OCI-LY3 (cell line): ENCODE results near the gene PDE6H.

Experiments
- H2AFZ ChIP-seq: fragments of 200-600, 300-600 bp; shearing (Covaris generic); 2 replicates; pipeline ENCODE4 v1.6.0; 2014; ENCODE audit warnings: antibody characterized with exemption, low read depth, low read length
- H3K27ac ChIP-seq: fragments of 200-600, 300-600 bp; sonication (generic); 2 replicates; pipeline ENCODE4 v1.5.1; 2014; ENCODE audit warnings: mild to moderate bottlenecking, low read length, moderate library complexity, mixed read lengths
- H3K27me3 ChIP-seq: fragments of 200-600, 300-600 bp; sonication (generic); 2 replicates; pipeline ENCODE4 v1.6.1; 2014; ENCODE audit warnings: low read depth, low read length, mixed read lengths
- H3K36me3 ChIP-seq: fragments of 200-600, 300-600 bp; sonication (generic); replicated peaks from 2 replicates; pipeline ENCODE3; 2014; ENCODE audit warnings: low read depth, low read length, mixed read lengths
- H3K4me1 ChIP-seq: fragments of 300-600, 200-600 bp; sonication (generic); 2 replicates; pipeline ENCODE4 v1.6.1; 2014; ENCODE audit warnings: low read length, mixed read lengths
- H3K4me2 ChIP-seq: fragments of 200-600, 300-600 bp; sonication (generic); 2 replicates; pipeline ENCODE4 v1.6.1; 2014; ENCODE audit warnings: low read length, mixed read lengths
- H3K4me3 ChIP-seq: fragments of 300-600, 200-600 bp; sonication (generic); 2 replicates; pipeline ENCODE4 v1.5.1; 2014; ENCODE audit warnings: antibody characterized with exemption, mild to moderate bottlenecking, low read length, moderate library complexity
- H3K79me2 ChIP-seq: fragments of 300-600, 200-600 bp; shearing (Covaris generic); 2 replicates; pipeline ENCODE4 v1.6.1; 2014; ENCODE audit warnings: mild to moderate bottlenecking, low read length, mixed read lengths
- H3K9ac ChIP-seq: fragments of 300-600, 200-600 bp; shearing (Covaris generic); 2 replicates; pipeline ENCODE4 v1.6.0; 2014; ENCODE audit warnings: mild to moderate bottlenecking, low read length, moderate library complexity
- H3K9me3 ChIP-seq: fragments of 200-600, 300-600 bp; shearing (Covaris generic); 2 replicates; pipeline ENCODE4 v1.6.1; 2014; ENCODE audit warnings: low read length, mixed read lengths; ENCODE audit not compliant: insufficient read depth
- H4K20me1 ChIP-seq: fragments of 200-600, 300-600 bp; sonication (generic); 2 replicates; pipeline ENCODE4 v1.6.1; 2016; ENCODE audit warnings: low read length, mixed read lengths; ENCODE audit not compliant: insufficient read depth
- EZH2phosphoT487 ChIP-seq: fragments of 200-600 bp; shearing (Covaris generic); IDR thresholded peaks from 2 replicates; pipeline ENCODE4 v1.6.1; 2018; ENCODE audit warnings: antibody characterized with exemption, mixed run types, low read depth
- TF ChIP-seq, protein P1 (sequence below): fragments of 200-600, 300-600 bp; sonication (generic); IDR thresholded peaks from 2 replicates; pipeline ENCODE4 v1.5.1; 2014; ENCODE audit warnings: antibody characterized with exemption, low read length, low read depth

Gene PDE6H

DNA sequence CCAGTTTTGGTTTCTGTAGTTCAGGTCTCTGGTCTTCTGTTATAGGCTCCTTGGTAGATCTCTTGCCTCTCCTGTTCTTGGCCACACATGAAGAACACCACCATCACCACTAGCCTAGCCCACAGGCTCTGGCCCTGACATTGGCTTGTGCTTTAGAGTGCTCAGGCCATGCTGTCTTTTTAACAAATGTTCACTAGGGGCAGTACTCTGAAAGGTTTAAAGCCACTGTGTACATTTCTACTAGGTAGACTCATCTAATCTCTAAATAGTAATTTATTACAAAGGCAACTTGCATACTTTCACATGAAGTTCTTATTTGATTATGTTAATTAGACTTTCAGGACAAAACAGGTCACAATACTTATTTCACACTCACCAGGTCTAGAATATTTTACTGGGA lies 38.3 kb downstream of the PDE6H start:
- H2AFZ ChIP-seq: no peak overlapping the region
- peaks cover 9% of the 10 kb centered on the region for H3K4me1 ChIP-seq
- peaks cover 14% of the 10 kb centered on the region; the same call in 1 of the 2 replicates for H3K27me3 ChIP-seq
- H3K79me2 ChIP-seq: no peaks in the 10 kb centered on the region
- H3K9ac ChIP-seq: no peak overlapping the region
- H3K27ac ChIP-seq: no peak overlapping the region
- no peak for TF ChIP-seq EZH2phosphoT487
- TF ChIP-seq, protein P1, sequence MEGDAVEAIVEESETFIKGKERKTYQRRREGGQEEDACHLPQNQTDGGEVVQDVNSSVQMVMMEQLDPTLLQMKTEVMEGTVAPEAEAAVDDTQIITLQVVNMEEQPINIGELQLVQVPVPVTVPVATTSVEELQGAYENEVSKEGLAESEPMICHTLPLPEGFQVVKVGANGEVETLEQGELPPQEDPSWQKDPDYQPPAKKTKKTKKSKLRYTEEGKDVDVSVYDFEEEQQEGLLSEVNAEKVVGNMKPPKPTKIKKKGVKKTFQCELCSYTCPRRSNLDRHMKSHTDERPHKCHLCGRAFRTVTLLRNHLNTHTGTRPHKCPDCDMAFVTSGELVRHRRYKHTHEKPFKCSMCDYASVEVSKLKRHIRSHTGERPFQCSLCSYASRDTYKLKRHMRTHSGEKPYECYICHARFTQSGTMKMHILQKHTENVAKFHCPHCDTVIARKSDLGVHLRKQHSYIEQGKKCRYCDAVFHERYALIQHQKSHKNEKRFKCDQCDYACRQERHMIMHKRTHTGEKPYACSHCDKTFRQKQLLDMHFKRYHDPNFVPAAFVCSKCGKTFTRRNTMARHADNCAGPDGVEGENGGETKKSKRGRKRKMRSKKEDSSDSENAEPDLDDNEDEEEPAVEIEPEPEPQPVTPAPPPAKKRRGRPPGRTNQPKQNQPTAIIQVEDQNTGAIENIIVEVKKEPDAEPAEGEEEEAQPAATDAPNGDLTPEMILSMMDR: peak; percentile 36; the same call in 1 of the 2 replicates
- H3K9me3 ChIP-seq: no peaks in the 10 kb centered on the region
- H3K36me3 ChIP-seq: no peaks in the 10 kb centered on the region
- no peak overlapping the region for H3K4me2 ChIP-seq
- H4K20me1 ChIP-seq: no peaks in the 10 kb centered on the region
- no peak overlapping the region for H3K4me3 ChIP-seq

DNA sequence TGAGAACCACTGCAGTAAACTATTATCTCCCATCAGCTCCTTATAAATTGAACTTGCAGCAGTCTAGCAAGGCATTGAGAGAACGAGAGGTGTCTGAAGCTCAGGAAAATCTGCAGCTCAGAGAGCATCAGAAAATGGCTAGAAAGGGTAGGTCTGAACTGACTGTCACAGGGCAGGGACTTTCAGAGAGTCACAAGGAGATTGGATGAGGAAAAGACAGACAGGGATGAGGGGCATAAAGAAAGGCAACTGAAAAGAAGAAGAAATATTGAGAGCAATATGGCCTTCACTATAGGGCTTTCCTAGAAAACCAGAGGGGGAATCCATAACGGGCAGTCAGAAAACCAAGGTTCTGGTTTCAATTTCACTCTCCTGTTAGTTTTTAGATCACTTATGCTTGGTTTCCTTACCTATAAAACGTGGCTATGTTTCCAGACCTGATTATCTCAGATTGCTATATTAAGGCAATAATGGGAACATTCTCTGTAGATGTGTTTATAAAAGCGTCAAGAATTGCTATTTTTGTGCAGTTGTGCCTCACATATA lies 40.9 kb downstream of the PDE6H start:
- Histone ChIP-seq H3K36me3 (no peaks in the 10 kb centered on the region), H3K4me2 (peak overlapping the region; percentile 16), H3K27me3 (0 out of 2 replicates have a peak, but pooled peaks cover 2% of the 10 kb centered on the region), H3K9ac (no peak overlapping the region), H3K4me1 (peaks cover 9% of the 10 kb centered on the region), H3K4me3 (no peak overlapping the region), H3K9me3 (no peaks in the 10 kb centered on the region), H3K27ac (no peak overlapping the region), H4K20me1 (no peaks in the 10 kb centered on the region), H2AFZ (no peak overlapping the region), H3K79me2 (no peaks in the 10 kb centered on the region)
- TF ChIP-seq, protein P1: no peak
- TF ChIP-seq EZH2phosphoT487: no peak

DNA sequence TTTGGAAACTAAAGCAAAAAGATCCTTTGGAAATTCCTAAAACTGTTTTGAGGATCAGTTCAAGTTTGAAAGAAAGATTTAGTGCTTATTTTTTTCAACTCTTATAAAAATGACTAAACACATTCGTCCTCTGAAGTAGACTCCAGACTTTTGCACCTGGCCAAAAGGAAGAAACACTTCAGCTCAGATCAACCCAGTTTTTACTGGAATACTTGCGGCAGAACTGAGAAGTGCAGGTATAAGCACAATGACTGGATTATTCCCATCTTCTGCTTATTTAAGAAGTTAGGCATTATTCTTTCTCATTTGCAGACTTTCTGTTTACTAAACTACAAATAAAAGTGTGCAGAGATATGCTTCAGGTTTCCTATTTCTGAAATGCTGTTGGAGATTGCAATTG lies 41.9 kb downstream of the PDE6H start:
- Histone ChIP-seq H3K79me2 (no peaks in the 10 kb centered on the region), H4K20me1 (no peaks in the 10 kb centered on the region), H3K9me3 (no peaks in the 10 kb centered on the region), H3K4me2 (no peak overlapping the region), H2AFZ (no peak overlapping the region), H3K27ac (no peak overlapping the region), H3K27me3 (0 out of 2 replicates have a peak, but pooled peaks cover 2% of the 10 kb centered on the region), H3K36me3 (no peaks in the 10 kb centered on the region), H3K4me1 (peaks cover 9% of the 10 kb centered on the region), H3K4me3 (no peak overlapping the region), H3K9ac (no peak overlapping the region)
- TF ChIP-seq, protein P1: no peak
- no peak for TF ChIP-seq EZH2phosphoT487

DNA sequence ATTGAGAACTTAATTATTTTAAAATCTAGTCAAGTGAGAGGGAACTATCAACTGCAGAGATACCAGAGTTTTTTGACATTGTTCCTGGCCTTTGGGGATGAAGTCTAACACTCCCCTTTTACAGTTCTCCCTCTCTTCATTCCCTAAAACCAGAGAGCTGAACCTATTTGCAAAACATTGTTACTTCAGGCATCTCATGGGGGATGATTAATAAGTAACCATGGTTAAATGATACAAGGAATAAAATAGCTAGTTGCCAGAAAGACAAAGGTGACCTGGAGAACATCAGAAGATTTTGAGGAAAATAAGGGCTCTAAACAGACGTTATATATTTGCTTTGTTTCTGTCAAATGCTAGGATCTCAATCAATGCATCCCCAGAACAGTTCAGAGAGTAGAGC lies 42.3 kb downstream of the PDE6H start:
- no peaks in the 10 kb centered on the region for H4K20me1 ChIP-seq
- H3K4me1 ChIP-seq: peaks cover 9% of the 10 kb centered on the region
- H3K9me3 ChIP-seq: no peaks in the 10 kb centered on the region
- no peaks in the 10 kb centered on the region for H3K36me3 ChIP-seq
- H3K4me2 ChIP-seq: no peak overlapping the region
- no peak overlapping the region for H3K27ac ChIP-seq
- 0 out of 2 replicates have a peak, but pooled peaks cover 2% of the 10 kb centered on the region for H3K27me3 ChIP-seq
- no peak overlapping the region for H2AFZ ChIP-seq
- H3K79me2 ChIP-seq: no peaks in the 10 kb centered on the region
- no peak overlapping the region for H3K9ac ChIP-seq
- TF ChIP-seq, protein P1: no peak
- TF ChIP-seq EZH2phosphoT487: no peak
- H3K4me3 ChIP-seq: no peak overlapping the region
